Right lobe of liver (tissue), 6 donors: ENCODE data around the gene CYBC1. TPM values are rescaled to one million over a fixed set of nuclear protein-coding genes. Genes with fewer than 3 reads are reported as not detected.
A peak's percentile ranks its signal among the peaks of the same experiment; 100 is the strongest.
"Not testable (repeated sequence)": the region's sequence is repeated elsewhere in the genome, so short reads cannot be mapped to it uniquely, and the experiment has no call there.

ENCODE experiments used
- ATAC-seq, 4 donors: fragments of 200-7000 bp; cut with Tn5 transposase; one replicate each; pipeline ENCODE4 v1.9.1; 2020; ENCODE audit warnings: mild to moderate bottlenecking in 4 of 4, moderate library complexity in 4 of 4
- DNase-seq, 3 donors: peaks; one replicate each; pipeline ENCODE4 v3.0.0-alpha.2; 2020
- H3K27ac ChIP-seq, 3 donors: fragments of 200-600 bp; one replicate each; pipeline ENCODE4 v1.8.0; 2022
- H3K27me3 ChIP-seq, 2 donors: fragments of 200-600 bp; one replicate each; pipeline ENCODE4 v1.8.0; 2022
- H3K36me3 ChIP-seq, 4 donors: fragments of 200-600 bp; sonication (generic) in 1 of 4; one replicate each; pipeline versions ENCODE4 v1.5.1 to v1.8.0; 2017 to 2022; ENCODE audit warnings: control low read depth in 1 of 4
- H3K4me1 ChIP-seq, 4 donors: fragments of 200-600 bp; sonication (generic) in 1 of 4; one replicate each; pipeline versions ENCODE4 v1.5.1 to v1.8.0; 2017 to 2022; ENCODE audit warnings: control low read depth in 1 of 4
- H3K4me3 ChIP-seq, 3 donors: fragments of 200-600 bp; one replicate each; pipeline ENCODE4 v1.8.0; 2022
- H3K9me3 ChIP-seq, 4 donors: fragments of 200-600 bp; sonication (generic) in 1 of 4; one replicate each; pipeline versions ENCODE4 v1.5.1 to v1.8.0; 2017 to 2022; ENCODE audit warnings: control low read depth in 1 of 4
- POLR2A ChIP-seq: fragments of 450-650 bp; IDR thresholded peaks from one replicate; pipeline ENCODE4 v1.6.1; 2017; ENCODE audit warnings: antibody characterized with exemption, mild to moderate bottlenecking
- WGBS: methylation state at CpG from one replicate; pipeline ENCODE4 v1.1.6; 2018; ENCODE audit warnings: low coverage, low lambda C conversion rate; ENCODE audit not compliant: insufficient coverage; ENCODE audit errors: missing lambda C conversion rate; 5-methylcytosine and 5-hydroxymethylcytosine counted together
- intact Hi-C, 2 donors: fragments of 100-400 bp; cut with DNase I; formaldehyde crosslinking; loops; one replicate each; pipeline versions ENCODE4 v1.11.2 to v1.14.1; 2022
- total RNA-seq, 6 experiments: library from RNA; depleted of rRNA in 2 of 6; stranded (reverse); fragments of >200 nt in 2 of 6; fragmentation: NEBNext Ultra II Directional in 3 of 6; extraction: Animal tissue kit (Norgen Biotek cat#: 25700) in 3 of 6; gene quantifications; one replicate each; pipeline versions ENCODE4 v1.1.0 to v1.2.4, GENCODE V29; 2016 to 2023
- TF ChIP-seq, protein P1 (sequence below), 4 donors: fragments of 200-600 bp in 3 of 4; fragments of 450-650 bp in 1 of 4; IDR thresholded peaks; one replicate each; pipeline versions ENCODE4 v1.5.1 to v1.8.0; 2016 to 2022; ENCODE audit warnings: antibody characterized with exemption in 4 of 4, mild to moderate bottlenecking in 2 of 4
- donor health status: DM: no; HTN: yes; CAD: no.
- donor health status: DM: no; HTN: no; CAD: no.
- donor health status: DM: no; HTN: no; CAD: no.
- donor health status: DM: no; HTN: yes; CAD: no.
- donor health status: DM: no; HTN: yes; CAD: no.

Gene CYBC1
- total RNA-seq, 6 experiments from 2014 or later: 29.4 to 82.4 (median 46.4) TPM

DNA sequence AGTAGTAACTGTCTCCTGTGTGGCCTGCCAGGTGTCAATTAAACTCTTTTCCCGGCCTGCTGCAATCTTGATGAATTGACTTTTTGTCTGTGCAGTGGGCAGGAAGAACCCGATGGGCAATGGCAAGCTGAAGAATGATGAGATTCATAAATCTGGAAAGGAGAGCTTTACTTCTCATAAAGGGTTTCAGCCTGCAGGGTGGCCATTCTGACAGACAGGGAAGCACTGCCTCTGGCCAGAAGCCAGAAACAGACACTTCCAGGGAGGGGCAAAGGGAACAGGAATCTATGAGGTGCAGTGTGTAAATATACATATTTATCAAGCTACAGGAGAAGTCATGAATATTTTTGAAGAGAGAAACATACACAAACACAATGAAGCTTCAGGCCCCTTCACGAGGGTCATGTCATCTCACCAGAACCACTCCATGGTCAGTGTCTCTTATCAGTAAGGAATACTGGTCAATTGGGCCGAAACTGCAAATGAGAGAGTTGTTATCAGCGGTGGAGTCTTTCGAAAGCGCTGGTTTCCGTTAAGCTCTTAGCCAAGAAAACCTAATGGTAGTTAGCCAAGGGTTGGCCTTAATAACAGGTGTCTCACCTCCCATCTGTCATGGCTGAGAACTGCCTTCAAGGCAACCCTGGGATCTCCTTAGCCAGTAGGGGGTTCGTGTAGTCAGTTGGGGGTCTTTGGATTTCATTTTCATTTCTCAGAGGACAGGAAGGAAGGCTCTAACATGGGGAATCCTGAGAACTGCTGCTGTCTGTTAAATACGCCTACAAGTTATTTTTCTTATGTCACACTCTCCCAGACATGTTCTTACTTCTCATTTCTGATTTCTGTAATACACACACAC lies 6.7 kb upstream of the CYBC1 start:
- Histone ChIP-seq H3K27me3 (no peaks in the 10 kb centered on the region), H3K4me1 (peaks cover 0 to 25% (median 7%) of the 10 kb centered on the region in 4 donors), H3K36me3 (peaks cover 0 to 17% (median 0%) of the 10 kb centered on the region in 4 donors), H3K9me3 (no peaks in the 10 kb centered on the region), H3K27ac (peak overlapping the region; percentile 100), H3K4me3 (peak overlapping the region in 2 of 3 donors; percentile 85 to 90)
- intact Hi-C loops: no loop called here
- 28% methylated on average over 10 of the region's 10 CpGs for WGBS
- peak in 2 of 4 donors; percentile 10 to 23 for ATAC-seq
- DNase-seq: peak in 2 of 3 donors; percentile 65 to 74
- TF ChIP-seq, protein P1, sequence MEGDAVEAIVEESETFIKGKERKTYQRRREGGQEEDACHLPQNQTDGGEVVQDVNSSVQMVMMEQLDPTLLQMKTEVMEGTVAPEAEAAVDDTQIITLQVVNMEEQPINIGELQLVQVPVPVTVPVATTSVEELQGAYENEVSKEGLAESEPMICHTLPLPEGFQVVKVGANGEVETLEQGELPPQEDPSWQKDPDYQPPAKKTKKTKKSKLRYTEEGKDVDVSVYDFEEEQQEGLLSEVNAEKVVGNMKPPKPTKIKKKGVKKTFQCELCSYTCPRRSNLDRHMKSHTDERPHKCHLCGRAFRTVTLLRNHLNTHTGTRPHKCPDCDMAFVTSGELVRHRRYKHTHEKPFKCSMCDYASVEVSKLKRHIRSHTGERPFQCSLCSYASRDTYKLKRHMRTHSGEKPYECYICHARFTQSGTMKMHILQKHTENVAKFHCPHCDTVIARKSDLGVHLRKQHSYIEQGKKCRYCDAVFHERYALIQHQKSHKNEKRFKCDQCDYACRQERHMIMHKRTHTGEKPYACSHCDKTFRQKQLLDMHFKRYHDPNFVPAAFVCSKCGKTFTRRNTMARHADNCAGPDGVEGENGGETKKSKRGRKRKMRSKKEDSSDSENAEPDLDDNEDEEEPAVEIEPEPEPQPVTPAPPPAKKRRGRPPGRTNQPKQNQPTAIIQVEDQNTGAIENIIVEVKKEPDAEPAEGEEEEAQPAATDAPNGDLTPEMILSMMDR (IDR thresholded peaks at IDR 0.05): no peak
- no peak for TF ChIP-seq POLR2A

DNA sequence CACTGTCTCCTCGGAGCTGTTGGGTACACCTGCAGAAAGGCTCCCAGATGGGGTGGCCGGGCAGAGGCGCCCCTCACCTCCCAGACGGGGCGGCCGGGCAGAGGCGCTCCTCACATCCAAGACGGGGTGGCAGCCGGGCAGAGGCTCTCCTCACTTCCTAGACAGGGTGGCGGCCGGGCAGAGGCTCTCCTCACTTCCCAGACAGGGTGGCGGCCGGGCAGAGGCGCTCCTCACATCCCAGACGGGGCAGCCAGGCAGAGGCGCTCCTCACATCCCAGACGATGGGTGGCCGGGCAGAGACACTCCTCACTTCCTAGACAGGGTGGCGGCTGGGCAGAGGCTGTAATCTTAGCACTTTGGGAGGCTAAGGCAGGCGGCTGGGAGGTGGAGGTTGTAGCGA lies 3.2 kb upstream of the CYBC1 start:
- DNase-seq, intact Hi-C loops, H3K4me3 ChIP-seq, H3K27ac ChIP-seq, H3K9me3 ChIP-seq, ATAC-seq, H3K27me3 ChIP-seq, H3K36me3 ChIP-seq: not testable (repeated sequence)
- 86% methylated on average over 14 of the region's 21 CpGs for WGBS
- H3K4me1 ChIP-seq: peaks cover 0 to 26% (median 4%) of the 10 kb centered on the region in 4 donors

DNA sequence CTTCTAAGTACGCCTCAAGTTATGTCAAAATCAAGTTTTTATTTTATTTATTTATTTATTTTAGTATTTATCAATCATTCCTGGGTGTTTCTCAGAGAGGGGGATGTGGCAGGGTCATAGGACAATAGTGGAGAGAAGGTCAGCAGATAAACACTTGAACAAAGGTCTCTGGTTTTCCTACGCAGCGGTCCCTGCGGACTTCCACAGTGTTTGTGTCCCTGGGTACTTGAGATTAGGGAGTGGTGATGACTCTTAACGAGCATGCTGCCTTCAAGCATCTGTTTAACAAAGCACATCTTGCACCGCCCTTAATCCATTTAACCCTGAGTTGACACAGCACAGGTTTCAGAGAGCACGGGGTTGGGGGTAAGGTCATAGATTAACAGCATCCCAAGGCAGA lies 2.6 kb upstream of the CYBC1 start:
- H3K27me3 ChIP-seq, H3K27ac ChIP-seq, ATAC-seq, H3K4me3 ChIP-seq, DNase-seq, H3K36me3 ChIP-seq, H3K9me3 ChIP-seq, intact Hi-C loops: not testable (repeated sequence)
- peaks cover 0 to 26% (median 4%) of the 10 kb centered on the region in 4 donors for H3K4me1 ChIP-seq
- 78% methylated on average over 7 of the region's 7 CpGs for WGBS

DNA sequence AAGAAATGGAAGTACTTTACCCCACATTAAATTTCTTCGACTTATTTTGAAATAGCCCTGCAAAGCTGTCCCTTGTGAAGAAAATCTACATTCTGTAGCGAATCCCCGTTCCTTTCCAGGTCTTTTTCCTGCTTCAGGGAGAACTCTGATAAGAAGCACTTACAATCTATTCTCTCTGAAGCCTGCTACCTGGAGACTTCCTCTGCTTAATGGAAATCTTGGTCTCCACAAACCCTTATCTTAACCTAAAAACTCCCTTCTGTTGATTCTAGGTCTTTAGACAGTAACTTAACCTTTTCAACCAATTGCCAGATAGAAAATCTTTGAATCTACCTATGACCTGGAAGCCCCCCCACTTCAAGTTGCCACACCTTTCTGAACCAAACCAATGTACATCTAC lies 1.6 kb upstream of the CYBC1 start:
- no peak for TF ChIP-seq POLR2A
- H3K27me3 ChIP-seq: no peaks in the 10 kb centered on the region
- no peak overlapping the region for H3K4me3 ChIP-seq
- H3K36me3 ChIP-seq: no peaks in the 10 kb centered on the region
- no peaks in the 10 kb centered on the region for H3K9me3 ChIP-seq
- ATAC-seq (no peak), DNase-seq (no peak)
- intact Hi-C loops: no loop called here
- no peak overlapping the region for H3K27ac ChIP-seq
- H3K4me1 ChIP-seq: peaks cover 0 to 19% (median 1%) of the 10 kb centered on the region in 4 donors
- 95% methylated on average over 3 of the region's 3 CpGs for whole genome bisulfite sequencing

DNA sequence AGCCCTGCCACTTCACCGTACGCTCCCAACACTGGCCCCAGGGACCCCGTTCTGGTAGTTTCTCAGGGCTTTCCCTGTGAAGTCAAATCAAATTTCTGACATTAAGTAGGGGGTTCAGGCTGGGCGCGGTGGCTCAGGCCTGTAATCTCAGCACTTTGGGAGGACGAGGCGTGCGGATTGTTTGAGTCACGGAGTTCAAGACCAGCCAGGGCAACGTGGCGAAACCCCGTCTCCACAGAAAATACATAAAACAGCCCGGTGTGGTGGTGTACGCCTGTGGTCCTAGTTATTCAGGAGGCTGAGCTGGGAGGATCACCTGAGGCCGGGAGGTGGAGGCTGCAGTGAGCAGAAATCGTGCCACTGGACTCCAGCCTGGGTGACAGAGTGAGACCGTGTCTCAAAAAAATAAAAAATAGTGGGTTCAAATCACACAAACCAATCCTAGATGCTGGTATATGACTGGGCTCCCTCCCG lies 632 bp downstream of the CYBC1 start:
- Histone ChIP-seq H3K4me3 (peak overlapping the region; percentile 90 to 99 (median 95)), H3K9me3 (no peaks in the 10 kb centered on the region), H3K27ac (peak overlapping the region; percentile 86 to 93 (median 92)), H3K4me1 (peaks cover 0 to 32% (median 9%) of the 10 kb centered on the region in 4 donors), H3K36me3 (no peaks in the 10 kb centered on the region), H3K27me3 (no peaks in the 10 kb centered on the region)
- TF ChIP-seq, protein P1 (IDR thresholded peaks at IDR 0.05): no peak
- no peak for TF ChIP-seq POLR2A
- intact Hi-C loops: no loop called here
- 78% methylated on average over 6 of the region's 18 CpGs for WGBS
- ATAC-seq (no peak), DNase-seq (no peak)
